Activated T-cell treated with anti-CD3 and anti-CD28 coated beads for 48 hours (primary cell): ENCODE results near the gene SCG2.

Experiments used
- DNase-seq: peaks from one replicate; pipeline ENCODE4 v3.0.0-alpha.2; 2020; ENCODE audit warnings: low read depth

SCG2 gene, protein sequence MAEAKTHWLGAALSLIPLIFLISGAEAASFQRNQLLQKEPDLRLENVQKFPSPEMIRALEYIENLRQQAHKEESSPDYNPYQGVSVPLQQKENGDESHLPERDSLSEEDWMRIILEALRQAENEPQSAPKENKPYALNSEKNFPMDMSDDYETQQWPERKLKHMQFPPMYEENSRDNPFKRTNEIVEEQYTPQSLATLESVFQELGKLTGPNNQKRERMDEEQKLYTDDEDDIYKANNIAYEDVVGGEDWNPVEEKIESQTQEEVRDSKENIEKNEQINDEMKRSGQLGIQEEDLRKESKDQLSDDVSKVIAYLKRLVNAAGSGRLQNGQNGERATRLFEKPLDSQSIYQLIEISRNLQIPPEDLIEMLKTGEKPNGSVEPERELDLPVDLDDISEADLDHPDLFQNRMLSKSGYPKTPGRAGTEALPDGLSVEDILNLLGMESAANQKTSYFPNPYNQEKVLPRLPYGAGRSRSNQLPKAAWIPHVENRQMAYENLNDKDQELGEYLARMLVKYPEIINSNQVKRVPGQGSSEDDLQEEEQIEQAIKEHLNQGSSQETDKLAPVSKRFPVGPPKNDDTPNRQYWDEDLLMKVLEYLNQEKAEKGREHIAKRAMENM

DNA sequence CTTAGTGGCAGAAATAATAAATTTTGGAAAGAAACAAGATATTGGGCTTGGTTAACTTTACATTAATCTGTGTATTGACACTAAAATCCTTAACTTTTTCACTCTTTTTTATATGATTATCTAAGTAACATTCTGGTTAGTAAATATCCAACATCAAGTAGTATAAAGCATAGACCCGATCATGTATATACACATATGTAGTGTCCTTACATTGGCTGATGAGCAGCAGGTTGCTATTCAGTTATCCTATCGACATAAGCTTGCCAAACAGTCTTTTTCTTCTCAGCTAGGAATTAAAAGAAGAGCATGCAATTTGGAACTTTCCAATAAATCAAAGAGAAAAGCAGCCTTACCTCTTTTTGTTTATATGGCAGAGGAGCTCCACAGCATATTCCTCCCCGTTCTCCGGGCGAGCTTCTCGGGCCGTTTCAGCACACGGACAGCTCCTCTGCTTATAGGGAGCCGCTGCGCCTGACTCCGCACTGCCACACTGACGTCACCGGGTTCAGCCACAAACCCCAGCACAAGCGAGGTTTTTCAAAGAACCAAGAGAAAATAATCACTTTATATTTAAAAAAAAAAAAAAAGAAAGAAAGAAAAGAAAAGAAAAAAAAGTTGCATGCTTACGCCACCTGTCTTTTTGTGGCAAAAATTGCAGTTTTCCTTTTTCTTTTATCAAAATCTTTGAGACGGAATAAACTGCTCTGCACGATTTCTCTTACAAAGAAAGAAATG lies at the start of gene SCG2:
SCG2 (minus strand) TSS at position 430 of the 735 bp plus-strand sequence. CDS start 3,079 bp downstream, outside the sequence.
- DNase-seq, result peak; percentile 12

DNA sequence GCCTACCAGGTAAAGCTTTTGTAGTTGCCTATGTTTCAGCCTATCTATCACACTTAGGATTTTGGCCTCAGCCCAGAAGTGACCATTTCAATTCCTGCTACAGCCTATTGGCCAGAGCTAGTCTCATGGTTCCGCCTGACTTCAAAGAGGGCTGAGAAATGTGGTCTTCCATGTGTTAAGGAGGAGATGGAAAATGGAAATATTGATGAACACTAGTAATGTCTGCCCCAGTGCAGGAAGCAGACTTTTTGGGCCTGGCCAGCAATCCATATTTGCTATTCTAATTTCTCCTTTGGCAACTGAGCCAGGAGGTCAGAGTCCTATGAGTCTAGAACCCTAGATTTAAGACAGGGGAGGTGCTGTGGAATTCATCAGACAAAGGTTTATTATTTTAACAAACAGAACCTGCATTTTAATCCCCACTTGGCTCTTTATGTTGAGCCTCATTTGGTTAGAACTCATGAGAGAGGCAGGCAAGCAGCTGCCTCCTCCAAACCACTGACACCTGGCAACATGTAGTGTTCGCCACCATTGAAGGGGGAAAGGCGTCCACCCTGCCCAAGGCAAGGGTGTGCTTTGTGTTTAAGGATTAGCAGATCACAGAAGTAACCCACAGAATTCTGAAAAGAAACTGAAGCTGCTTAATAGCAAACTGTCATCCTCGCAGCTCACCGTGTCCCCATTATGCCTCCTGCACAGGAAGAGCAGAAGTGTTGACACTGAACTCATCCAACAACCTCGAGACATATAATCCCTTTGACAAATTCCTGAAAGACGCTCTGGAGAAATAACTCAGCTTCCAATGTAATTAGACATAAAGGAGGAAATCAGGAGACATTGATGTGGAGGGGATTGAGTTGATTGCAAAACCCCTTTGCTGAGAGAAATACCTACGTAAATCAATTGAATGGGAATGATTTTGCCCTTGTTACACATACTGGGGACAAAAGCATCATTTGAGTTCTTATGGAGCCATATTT lies 47.7 kb upstream of the SCG2 start:
- no peak for DNase-seq

DNA sequence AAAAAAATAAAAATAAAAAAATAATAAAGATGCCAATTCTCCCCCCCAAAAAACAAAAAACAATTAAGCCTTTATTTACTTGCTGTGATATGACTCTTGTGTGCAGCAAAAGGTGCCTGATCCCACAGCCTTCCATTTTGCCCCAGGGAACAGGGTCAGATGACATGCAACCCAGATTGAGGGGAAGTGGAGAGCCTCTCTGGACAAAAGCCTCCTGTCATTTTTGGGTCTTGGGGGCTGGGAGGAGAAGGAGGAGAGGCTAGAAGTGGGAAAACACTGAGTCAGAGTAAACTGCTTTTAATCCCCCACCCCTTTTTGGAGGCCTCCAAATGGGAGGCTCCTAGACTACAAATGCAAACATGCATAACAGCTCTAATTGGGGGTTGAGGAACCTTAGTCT lies 46.6 kb upstream of the SCG2 start:
- DNase-seq, result no peak

DNA sequence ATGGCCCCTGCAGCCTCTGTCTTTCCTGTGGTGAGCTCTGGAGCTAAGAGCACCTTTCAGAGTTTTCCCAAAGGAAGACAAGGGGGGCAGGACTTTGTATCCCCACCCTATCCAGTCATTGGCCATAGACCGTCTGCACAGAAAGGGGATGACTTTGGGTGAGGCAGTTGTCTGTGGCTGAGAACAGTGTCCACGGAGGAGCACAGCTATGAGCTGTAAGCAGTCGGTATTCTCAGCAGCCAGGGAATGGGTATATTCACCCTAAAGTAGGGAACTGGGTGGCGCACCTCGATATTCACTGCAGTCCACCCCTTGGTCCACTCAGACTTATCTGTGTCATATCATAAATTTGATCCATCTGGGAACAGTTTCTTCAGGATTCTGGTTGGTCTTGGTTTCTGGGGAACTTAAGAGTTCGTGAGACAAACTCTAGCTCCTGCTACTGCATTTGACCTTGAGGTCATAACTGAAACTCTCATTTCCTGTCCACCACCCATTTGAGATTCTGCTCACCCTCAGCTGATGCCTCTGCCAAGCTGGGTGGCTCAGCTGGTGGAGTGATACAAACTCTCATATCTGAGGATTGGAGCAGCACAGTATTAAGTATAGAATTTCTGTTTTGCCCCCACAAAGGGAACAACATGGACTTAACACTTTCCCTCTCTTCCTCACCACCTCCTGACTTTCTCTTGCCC lies 45.2 kb upstream of the SCG2 start:
- DNase-seq, result no peak

DNA sequence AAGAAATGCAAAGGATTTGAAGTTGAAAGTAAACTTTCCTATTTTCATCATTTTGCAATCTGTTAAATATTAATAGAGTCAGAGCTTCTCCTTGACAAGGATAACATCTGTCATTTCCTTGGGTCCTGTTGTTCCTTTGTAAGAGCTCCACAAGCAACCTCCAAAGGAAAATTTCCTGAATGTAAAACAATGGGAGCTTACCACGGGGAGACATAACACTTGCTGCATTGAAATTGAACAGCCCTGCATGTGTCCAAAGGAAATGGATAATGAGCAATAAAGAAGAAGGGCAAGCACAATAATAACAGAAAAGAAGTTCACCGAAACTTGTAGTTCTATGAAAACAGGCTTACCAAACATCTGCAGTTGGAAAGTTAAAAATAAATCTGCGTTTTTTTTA lies 42.0 kb upstream of the SCG2 start:
- no peak for DNase-seq

DNA sequence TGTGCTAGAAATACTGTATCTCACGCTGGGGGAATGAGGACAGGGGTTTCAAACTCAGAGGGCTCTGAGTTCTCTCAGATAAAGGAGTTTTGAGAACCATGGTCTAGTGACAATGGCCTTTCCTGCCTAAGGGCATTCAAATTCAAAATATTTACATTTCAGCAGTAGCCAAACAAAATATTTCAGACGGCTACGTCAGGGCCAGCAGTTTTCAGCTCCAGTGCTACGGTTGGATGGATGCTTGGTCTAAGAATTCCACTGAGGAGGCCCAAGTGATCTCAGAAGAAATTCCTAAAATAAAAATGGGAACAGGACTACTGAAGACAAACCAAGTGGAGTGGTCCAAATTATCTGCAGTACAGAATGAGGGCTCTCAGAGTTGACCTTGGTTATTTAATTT lies 41.1 kb upstream of the SCG2 start:
- DNase-seq, result no peak

DNA sequence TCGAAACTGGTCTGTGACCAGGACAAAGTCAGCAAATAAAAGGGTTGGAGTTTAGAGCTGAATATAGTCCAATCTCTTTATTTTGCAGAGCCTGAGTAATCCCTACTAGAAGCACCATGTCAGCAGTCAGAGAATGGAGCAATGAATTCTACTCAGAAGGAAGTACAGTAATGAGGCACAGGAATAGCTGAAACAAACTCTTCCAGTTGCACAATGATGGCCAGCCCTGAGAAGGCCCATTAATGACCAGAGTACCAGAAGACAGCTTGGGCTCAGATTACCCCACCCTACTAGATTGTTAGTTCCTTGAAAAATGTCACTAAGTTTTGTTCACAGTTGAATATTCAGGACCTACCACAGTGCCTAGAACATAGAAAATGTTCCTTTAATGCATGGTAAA lies 40.3 kb upstream of the SCG2 start:
- no peak for DNase-seq

DNA sequence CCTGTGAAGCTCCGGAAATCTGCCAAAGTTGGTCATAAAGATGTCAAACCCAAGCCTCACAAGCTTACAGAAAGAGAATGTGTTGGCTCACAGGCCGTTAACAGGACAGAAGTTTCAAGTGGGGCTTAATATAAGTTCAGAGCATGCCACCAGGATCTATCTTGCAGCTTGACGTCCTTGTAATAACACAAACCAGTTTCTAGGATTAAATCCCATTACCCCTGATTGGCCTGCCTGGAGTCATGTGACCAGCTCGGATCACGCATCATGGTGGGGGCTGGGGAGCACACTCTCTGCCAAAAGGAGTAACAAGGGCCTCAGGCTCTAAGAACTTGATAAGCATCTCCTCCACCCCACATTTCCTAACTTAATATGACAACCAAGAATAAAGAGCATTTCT lies 38.9 kb upstream of the SCG2 start:
- no peak for DNase-seq

DNA sequence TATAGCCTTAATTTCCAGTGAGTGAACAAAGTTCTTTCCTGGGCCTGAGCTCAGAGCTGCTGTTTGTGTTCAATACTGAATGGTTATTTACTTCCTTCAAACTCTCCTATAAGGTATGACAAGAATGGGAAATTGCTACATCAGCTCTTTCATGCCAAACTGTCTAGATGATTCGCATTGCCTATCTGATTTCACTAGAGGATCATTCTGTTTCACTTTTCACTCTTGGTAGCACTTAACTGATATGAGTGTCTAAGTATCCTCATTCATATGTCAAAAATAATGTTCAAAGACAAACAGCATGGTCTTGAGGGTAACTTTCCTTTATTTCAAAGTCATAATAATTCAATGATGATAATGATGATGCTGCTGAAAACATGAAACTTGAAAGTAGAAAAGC lies 32.9 kb upstream of the SCG2 start:
- no peak for DNase-seq

DNA sequence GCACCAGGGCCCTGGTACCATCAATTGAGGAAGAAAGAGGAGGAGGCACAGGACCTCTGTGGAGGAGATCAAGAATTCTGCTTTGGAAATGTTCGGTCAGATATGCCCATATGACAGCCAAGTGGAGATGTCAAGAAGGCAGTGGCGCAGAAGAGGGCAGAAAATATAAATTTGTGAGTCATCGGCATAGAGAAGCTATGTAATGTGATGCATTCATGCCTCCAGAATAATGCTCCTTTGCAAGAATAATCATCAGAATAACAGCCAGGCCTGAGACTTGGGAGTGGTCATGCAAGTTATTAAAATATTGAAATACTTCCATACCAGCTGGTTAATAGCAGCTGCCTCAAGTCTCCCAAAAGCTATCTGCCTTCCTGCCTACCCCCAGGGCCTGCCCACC lies 32.1 kb upstream of the SCG2 start:
- no peak for DNase-seq

DNA sequence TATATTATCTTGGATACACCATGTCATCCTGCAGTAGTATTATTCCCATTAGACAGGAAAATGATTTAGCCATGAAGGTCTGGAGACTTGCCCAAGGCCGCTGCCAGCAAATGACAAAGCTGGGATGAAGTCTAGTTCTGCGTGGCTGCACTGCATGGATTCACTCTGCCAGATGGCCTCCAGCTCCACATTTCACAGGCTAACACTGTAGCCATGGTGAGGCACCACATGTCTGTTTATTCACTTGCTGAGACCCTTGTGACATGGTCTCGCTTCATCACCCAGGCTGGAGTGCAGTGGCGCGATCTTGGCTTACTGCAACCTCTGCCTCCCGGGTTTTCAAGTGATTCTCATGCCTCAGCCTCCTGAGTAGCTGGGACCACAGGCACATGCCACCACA lies 31.5 kb upstream of the SCG2 start:
- no peak for DNase-seq

DNA sequence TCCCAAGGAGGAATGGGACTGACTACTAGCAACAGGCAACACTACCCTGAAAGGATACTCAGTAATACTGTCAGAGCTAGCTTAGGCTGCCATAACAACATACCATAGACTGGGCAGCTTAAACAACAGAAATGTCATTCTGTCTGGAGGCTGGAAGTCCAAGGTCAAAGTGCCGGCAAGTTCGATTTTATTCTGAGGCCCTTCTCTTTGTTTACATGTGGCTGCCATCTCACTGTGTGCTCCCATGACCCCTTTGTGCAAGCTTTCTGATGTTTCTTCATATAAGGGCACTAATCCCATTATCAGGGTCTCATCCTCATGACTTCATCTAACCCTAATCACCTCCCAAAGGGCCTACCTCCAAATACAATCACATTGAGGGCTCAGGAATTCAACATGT lies 30.7 kb upstream of the SCG2 start:
- no peak for DNase-seq

DNA sequence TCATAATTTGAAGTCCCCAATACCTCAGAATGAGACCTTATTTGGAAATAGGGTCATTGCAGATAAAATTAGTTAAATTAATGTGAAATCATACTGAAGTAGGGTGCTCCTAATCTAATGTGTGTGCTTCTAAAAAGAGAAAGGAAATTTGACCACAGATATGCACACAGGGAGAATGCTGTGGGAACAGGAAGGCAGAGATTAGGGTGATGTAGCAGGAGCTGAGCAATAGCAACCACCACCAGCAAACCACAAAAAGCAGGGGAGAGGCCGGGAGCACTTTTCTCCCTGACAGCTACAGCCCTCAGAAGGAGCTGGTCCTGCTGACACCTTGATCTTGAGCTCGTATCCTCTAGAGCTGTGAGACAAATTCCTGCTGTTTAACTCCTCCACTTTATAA lies 24.6 kb upstream of the SCG2 start:
- DNase-seq, result no peak

DNA sequence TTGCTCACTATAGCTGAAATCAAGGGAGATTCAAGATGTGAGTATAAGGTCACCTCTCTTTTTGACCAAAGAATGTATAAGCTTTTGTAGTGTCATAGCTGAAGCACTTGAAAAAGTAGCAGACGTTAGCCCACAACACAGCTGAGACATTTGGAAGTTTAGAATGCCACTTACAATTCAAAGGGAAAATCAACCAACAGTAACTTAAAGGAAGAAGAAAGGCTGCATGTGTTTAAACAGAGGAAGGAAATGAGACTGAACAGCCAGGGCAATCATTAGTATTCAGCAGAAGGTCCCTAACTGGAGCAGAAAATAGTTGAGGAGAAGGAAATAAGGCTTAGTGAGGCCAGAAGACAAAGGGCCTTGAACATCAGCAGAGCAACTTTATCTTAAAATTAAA lies 23.5 kb upstream of the SCG2 start:
- no peak for DNase-seq

DNA sequence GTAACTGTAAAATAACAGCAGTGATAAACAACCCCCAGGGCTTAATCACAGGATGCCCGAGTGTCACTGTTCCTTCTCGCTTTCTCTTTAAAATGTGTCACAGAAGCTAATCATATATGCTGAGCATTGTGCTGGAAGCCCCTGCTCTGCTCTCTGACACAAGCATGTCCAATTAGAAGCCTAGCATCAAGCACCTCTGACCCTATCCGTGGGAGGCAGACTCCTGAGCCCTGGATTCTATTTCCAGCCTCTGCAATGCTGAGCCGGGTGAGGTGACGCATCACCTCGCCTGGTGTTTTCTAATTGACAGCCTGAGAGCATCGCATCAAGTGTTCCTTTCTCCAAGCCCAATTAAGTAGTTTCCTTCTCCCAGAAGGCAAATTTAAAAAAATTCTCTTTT lies 19.7 kb upstream of the SCG2 start:
- DNase-seq, result no peak

DNA sequence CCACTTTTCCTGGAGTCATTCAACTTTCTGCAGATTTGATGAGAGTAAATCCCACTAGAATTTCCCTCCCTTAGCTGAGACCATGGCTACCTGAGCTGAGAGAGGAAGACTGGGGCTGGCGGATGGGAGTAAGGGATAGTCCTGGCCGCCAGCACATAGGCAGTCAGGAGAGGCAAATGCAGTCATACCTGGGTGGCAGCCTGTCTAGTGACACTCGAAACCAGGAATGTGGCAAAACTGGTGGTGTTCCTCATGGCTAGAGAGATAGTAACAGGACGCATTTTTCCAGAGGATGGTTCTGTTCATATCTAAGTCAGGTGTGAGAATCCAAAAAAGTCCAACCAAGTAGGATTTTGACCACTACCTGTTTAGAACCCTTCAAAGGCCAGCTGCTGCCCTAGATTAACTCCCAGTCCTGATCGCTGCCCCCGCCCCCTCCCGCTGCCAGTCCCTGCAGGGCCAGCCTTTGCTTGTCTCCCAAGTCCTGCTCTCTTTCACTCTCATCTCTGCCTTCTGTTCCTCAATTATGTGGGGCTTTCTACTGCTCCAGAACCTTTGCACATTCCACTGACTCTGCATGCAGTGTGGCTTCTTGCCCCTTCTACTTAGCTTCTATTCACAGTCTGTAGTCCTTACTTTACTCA lies 17.4 kb upstream of the SCG2 start:
- DNase-seq, result no peak

DNA sequence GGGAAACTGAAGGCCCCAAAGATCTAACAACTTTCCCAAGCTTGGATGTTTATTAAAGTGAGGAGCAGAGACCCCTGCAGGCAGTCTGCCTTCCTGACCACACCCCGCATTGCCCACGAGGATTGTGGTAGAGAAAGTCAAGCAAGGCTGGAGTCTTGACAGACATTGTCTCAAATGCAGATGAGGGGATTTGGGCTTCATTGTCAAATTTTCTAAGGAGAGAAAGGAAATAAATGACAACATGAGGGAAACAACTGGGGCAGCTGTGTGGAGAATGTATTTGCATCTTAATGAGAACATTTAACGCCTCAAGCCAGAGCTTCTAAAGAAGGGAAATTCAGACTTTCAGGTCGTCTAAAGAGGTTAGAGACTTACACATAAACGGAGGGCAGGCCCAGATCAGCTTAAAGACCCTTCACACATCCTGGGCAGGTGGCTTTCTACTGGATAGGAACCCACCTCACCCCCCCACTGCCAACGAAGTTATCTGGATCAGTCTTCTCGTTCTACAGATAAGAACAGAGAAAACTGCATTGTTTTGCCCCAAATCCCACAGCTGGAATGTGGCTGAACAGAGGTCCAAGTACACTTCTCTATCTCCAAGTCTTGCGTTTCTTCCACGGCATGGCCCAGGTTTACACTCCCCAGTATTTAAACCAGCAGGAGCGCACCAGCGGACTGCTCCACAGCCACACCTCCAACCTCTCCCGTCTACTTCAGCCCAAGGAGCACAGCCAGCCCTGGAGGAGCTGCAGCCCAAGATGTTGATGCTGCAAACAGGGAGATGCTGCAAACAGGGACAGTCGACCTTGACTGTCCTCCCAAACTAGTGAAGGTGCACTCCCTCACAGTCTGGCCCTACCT lies 16.2 kb upstream of the SCG2 start:
- no peak for DNase-seq

DNA sequence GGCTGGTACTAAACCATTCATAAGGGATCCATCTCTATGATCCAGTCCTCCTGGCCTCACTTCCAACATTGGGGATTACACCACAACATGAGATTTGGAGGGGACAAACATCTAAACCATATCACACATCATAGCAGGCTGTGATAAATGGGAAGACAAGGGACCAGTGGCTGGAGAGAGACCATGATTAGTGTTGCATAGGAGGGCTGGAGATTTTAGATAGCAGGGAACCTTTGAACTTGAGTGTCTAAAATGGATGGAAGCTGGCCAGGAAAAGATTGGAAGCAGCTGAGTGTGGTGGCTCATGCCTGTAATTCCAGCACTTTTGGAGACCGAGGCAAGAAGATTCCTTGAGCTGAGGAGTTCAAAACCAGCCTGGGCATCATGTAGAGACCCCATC lies 12.4 kb upstream of the SCG2 start:
- DNase-seq, result no peak

DNA sequence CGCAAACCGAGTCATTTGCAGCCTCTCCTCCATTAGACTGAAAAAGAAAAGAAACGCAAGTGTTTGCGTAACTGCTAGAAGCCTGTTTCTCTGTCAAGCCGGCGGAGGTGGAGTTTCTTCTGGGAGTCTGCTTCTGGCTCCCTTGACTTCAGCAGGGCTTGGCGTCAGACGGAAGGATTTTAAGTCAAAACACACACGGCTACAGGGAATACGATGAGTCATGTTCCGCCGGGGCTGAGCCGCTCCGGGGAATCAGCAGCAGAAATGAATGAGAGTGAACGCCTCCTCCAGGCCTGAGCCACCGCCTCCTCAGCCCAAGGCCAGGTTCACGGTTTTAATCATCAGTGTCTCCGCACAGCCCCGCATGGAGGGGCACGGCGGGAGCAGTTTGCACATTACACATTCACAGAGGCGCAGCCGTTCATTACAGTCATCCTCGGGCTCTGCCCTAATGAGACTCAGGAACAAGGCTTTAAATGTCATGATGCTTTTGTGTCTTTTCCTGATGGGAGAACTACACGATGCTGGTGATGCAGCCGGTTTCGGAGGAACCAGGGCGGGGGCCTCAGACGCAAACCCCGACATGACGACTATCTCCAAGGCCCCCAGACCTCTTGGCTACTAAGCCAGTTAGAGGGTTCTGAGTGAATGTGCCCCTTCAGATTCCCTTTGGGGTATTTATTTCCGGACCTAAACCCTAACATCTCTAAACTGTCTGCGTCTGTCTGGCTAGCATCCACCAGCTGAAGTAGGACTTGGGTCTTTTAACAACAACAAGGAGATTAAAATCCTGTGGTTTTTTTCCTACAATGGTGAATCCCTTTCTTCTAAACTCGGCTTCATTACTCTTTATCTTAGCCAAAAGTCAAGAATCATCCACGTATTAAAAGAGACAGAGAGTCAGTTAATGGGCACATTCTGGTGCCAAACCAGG lies 11.1 kb upstream of the SCG2 start:
- no peak for DNase-seq
